SK-N-SH (cell line): ENCODE measurements around the gene BRAT1. TPM values are rescaled to one million over a fixed set of nuclear protein-coding genes. Genes with fewer than 3 reads are reported as not detected.

Experiments used
- CTCF ChIA-PET: fragments of 300-600, 350-600 bp; formaldehyde crosslinking; extraction: SDS; loops from one replicate; lab custom pipeline; 2021; lab: Yijun Ruan, JAX
- POLR2A ChIA-PET: fragments of 350-600 bp; sonication (Branson Sonifier 250); formaldehyde crosslinking; extraction: SDS; loops from one replicate; lab custom pipeline; 2020; ENCODE audit warnings: antibody characterized with exemption, inconsistent platforms; lab: Yijun Ruan, JAX
- DNase-seq: peaks from one replicate; pipeline ENCODE4 v3.0.0; 2012
- H2AFZ ChIP-seq: fragments of 200-600 bp; sonication (generic); 2 replicates; pipeline ENCODE4 v1.8.1; 2016; ENCODE audit warnings: antibody characterized with exemption, mild to moderate bottlenecking, low read depth
- H3F3A ChIP-seq: fragments of 200-600 bp; sonication (generic); replicated peaks from 2 replicates; pipeline ENCODE3; 2016; ENCODE audit warnings: antibody characterized with exemption, mild to moderate bottlenecking; ENCODE audit not compliant: insufficient read depth
- H3K27ac ChIP-seq, 2 experiments: fragments of 200-500 bp in 1 of 2; fragments of 200-600 bp in 1 of 2; sonication (Bioruptor generic) in 1 of 2; sonication (generic), shearing (Covaris generic) in 1 of 2; 2 replicates each; pipeline versions ENCODE4 v1.5.1 to v1.6.1; 2014 to 2016; ENCODE audit warnings: low read depth in 2 of 2, inconsistent platforms in 1 of 2, low read length in 1 of 2, mild to moderate bottlenecking in 1 of 2, mixed read lengths in 1 of 2
- H3K27me3 ChIP-seq: fragments of 200-600 bp; sonication (generic), shearing (Covaris generic); 2 replicates; pipeline ENCODE4 v1.6.1; 2016; ENCODE audit warnings: mixed run types; ENCODE audit not compliant: insufficient read depth
- H3K36me3 ChIP-seq, 2 experiments: fragments of 200-500 bp in 1 of 2; fragments of 200-600 bp in 1 of 2; sonication (Bioruptor generic) in 1 of 2; sonication (generic) in 1 of 2; replicated peaks in 1 of 2; 2 replicates each; pipeline versions ENCODE3 to v1.5.1; 2014 to 2016; ENCODE audit warnings: low read length in 1 of 2, mild to moderate bottlenecking in 1 of 2; ENCODE audit not compliant: insufficient read depth in 2 of 2, control insufficient read depth in 1 of 2
- H3K4me1 ChIP-seq, 2 experiments: fragments of 200-500 bp in 1 of 2; fragments of 200-600 bp in 1 of 2; sonication (Bioruptor generic) in 1 of 2; sonication (generic), shearing (Covaris generic) in 1 of 2; 2 replicates each; pipeline versions ENCODE4 v1.5.1 to v1.6.1; 2014 to 2016; ENCODE audit warnings: low read depth in 1 of 2, low read length in 1 of 2, mixed run types in 1 of 2; ENCODE audit not compliant: insufficient read depth in 2 of 2, control insufficient read depth in 1 of 2
- H3K4me2 ChIP-seq: fragments of 200-600 bp; sonication (generic), shearing (Covaris generic); 2 replicates; pipeline ENCODE4 v1.6.1; 2017; ENCODE audit warnings: mixed run types
- H3K4me3 ChIP-seq, 2 experiments: fragments of 200-500 bp in 1 of 2; fragments of 200-600 bp in 1 of 2; sonication (Bioruptor generic) in 1 of 2; sonication (generic), shearing (Covaris generic) in 1 of 2; 2 replicates each; pipeline versions ENCODE4 v1.5.1 to v1.8.1; 2014 to 2016; ENCODE audit warnings: low read depth in 2 of 2, inconsistent platforms in 1 of 2, low read length in 1 of 2, mild to moderate bottlenecking in 1 of 2, mixed read lengths in 1 of 2, moderate library complexity in 1 of 2
- H3K79me2 ChIP-seq: fragments of 200-600 bp; sonication (generic); 2 replicates; pipeline ENCODE4 v1.8.1; 2017; ENCODE audit warnings: mild to moderate bottlenecking; ENCODE audit not compliant: insufficient read depth
- H3K9ac ChIP-seq: fragments of 200-600 bp; sonication (generic); 2 replicates; pipeline ENCODE4 v1.6.1; 2017; ENCODE audit warnings: mixed run types
- H3K9me2 ChIP-seq: fragments of 200-600 bp; sonication (generic); 2 replicates; pipeline ENCODE4 v1.6.1; 2017; ENCODE audit warnings: mixed run types
- H3K9me3 ChIP-seq: fragments of 200-600 bp; sonication (generic); 2 replicates; pipeline ENCODE4 v1.6.1; 2017; ENCODE audit warnings: mixed run types, mild to moderate bottlenecking, moderate library complexity
- H4K20me1 ChIP-seq: fragments of 200-600 bp; sonication (generic); 2 replicates; pipeline ENCODE4 v1.6.1; 2017; ENCODE audit warnings: mild to moderate bottlenecking, mixed run types; ENCODE audit not compliant: insufficient read depth
- EP300 ChIP-seq, 2 experiments: IDR thresholded peaks; 2 replicates each; pipeline versions ENCODE4 v1.4.0 to v1.6.1; 2012; ENCODE audit warnings: borderline replicate concordance in 1 of 2, low read depth in 1 of 2, low read length in 1 of 2
- FOSL2 ChIP-seq: IDR thresholded peaks from 2 replicates; pipeline ENCODE4 v1.4.0; 2012; ENCODE audit warnings: low read depth, mild to moderate bottlenecking, moderate library complexity, borderline replicate concordance
- FOXJ3 ChIP-seq: sonication (generic); formaldehyde crosslinking; IDR thresholded peaks from 2 replicates; pipeline ENCODE4 v1.5.1; 2020; ENCODE audit warnings: mild to moderate bottlenecking, missing genetic modification reagents
- FOXM1 ChIP-seq: IDR thresholded peaks from 2 replicates; pipeline ENCODE4 v1.4.0; 2012; ENCODE audit warnings: low read depth, mild to moderate bottlenecking
- MXI1 ChIP-seq: IDR thresholded peaks from 2 replicates; pipeline ENCODE4 v1.6.1; 2012; ENCODE audit warnings: mild to moderate bottlenecking, low read depth, low read length, improper control_type of control experiment
- NFIC ChIP-seq: IDR thresholded peaks from 2 replicates; pipeline ENCODE4 v1.4.0; 2012; ENCODE audit warnings: borderline replicate concordance
- NRF1 ChIP-seq: IDR thresholded peaks from 2 replicates; pipeline ENCODE4 v1.6.1; 2012; ENCODE audit warnings: low read depth, mild to moderate bottlenecking, low read length
- PBX3 ChIP-seq: IDR thresholded peaks from 2 replicates; pipeline ENCODE4; 2012
- REST ChIP-seq: IDR thresholded peaks from 2 replicates; pipeline ENCODE4 v1.6.1; 2012; ENCODE audit warnings: mild to moderate bottlenecking, low read depth, low read length, moderate library complexity
- RFX5 ChIP-seq: IDR thresholded peaks from 2 replicates; pipeline ENCODE4 v1.6.1; 2012; ENCODE audit warnings: mild to moderate bottlenecking, improper control_type of control experiment, low read length
- SMC3 ChIP-seq: IDR thresholded peaks from 2 replicates; pipeline ENCODE4 v1.6.1; 2012; ENCODE audit warnings: low read depth, low read length, improper control_type of control experiment
- TEAD4 ChIP-seq: IDR thresholded peaks from 2 replicates; pipeline ENCODE4 v1.4.0; 2012; ENCODE audit warnings: mild to moderate bottlenecking, borderline replicate concordance; ENCODE audit not compliant: insufficient read depth
- ZBTB33 ChIP-seq: IDR thresholded peaks from 2 replicates; pipeline ENCODE4 v1.4.0; 2012; ENCODE audit warnings: low read depth, borderline replicate concordance
- WGBS: methylation state at CpG from one replicate; pipeline ENCODE4 v1.1.6; 2017; ENCODE audit warnings: low lambda C conversion rate; 5-methylcytosine and 5-hydroxymethylcytosine counted together
- polyA plus RNA-seq, 3 experiments: library from polyadenylated mRNA; depleted of rRNA; stranded (reverse); fragments of >200 nt; gene quantifications; 2 replicates each; pipeline ENCODE4 v1.2.3, GENCODE V29; 2012

Gene BRAT1
- polyA plus RNA-seq, 1 of the 3 experiments (the other 2 are of a cell fraction) = 36.2 TPM

GRCh38 chr7:2512179-2512661 is 43.1 kb downstream of the BRAT1 start:
- ChIA-PET CTCF (interaction anchor here (1.1 kb wide), 1 partner anchor 9 kb away, joined by 3 read pairs; no protein-coding TSS in a partner anchor), POLR2A (no interaction called here)
- WGBS = 89% methylated on average over 12 of the region's 12 CpGs
- Histone ChIP-seq H3K27ac (peak overlapping the region in 1 of 2 experiments; percentile 98; a peak in 1 of 4 replicates), H2AFZ (no peak overlapping the region), H4K20me1 (no peaks in the 10 kb centered on the region), H3K9ac (no peak overlapping the region), H3K4me2 (no peak overlapping the region), H3K4me1 (peaks cover 19 to 85% of the 10 kb centered on the region in 2 experiments; a peak in 3 of 4 replicates), H3F3A (peaks cover 9% of the 10 kb centered on the region), H3K9me3 (no peaks in the 10 kb centered on the region), H3K79me2 (no peaks in the 10 kb centered on the region), H3K27me3 (no peaks in the 10 kb centered on the region), H3K9me2 (no peaks in the 10 kb centered on the region), H3K4me3 (no peak overlapping the region), H3K36me3 (no peaks in the 10 kb centered on the region)
- TF ChIP-seq PBX3 = no peak
- DNase-seq = no peak

GRCh38 chr7:2511769-2512168 is 43.6 kb downstream of the BRAT1 start:
- H3F3A ChIP-seq = peaks cover 9% of the 10 kb centered on the region
- DNase-seq = no peak
- H3K9ac ChIP-seq = no peak overlapping the region
- H3K4me2 ChIP-seq = no peak overlapping the region
- no peaks in the 10 kb centered on the region for H3K27me3 ChIP-seq
- no peaks in the 10 kb centered on the region for H4K20me1 ChIP-seq
- H3K36me3 ChIP-seq = no peaks in the 10 kb centered on the region
- peaks cover 15 to 84% of the 10 kb centered on the region in 2 experiments; a peak in 3 of 4 replicates for H3K4me1 ChIP-seq
- WGBS = 86% methylated on average over 18 of the region's 18 CpGs
- POLR2A ChIA-PET = no interaction called here
- no peaks in the 10 kb centered on the region for H3K79me2 ChIP-seq
- no peaks in the 10 kb centered on the region for H3K9me2 ChIP-seq
- no peaks in the 10 kb centered on the region for H3K9me3 ChIP-seq
- H3K4me3 ChIP-seq = no peak overlapping the region
- TF ChIP-seq FOXJ3 = no peak
- TF ChIP-seq NFIC = no peak
- TF ChIP-seq TEAD4 = no peak
- no peak for TF ChIP-seq MXI1
- no peak for TF ChIP-seq NRF1
- no peak overlapping the region for H2AFZ ChIP-seq
- CTCF ChIA-PET = interaction anchor here (1.1 to 1.5 kb wide), 4 partner anchors 9 to 60 kb away, joined by 3 to 9 read pairs (median 4); no protein-coding TSS in a partner anchor
- H3K27ac ChIP-seq = peak overlapping the region in 1 of 2 experiments; percentile 98; a peak in 1 of 4 replicates

GRCh38 chr7:2510909-2511768 is 44.2 kb downstream of the BRAT1 start:
- Histone ChIP-seq H3K27me3 (no peaks in the 10 kb centered on the region), H3K4me1 (peaks cover 9 to 78% of the 10 kb centered on the region in 2 experiments; a peak in 3 of 4 replicates), H3K9ac (no peak overlapping the region), H3K9me3 (no peaks in the 10 kb centered on the region), H3K4me3 (no peak overlapping the region), H3K36me3 (no peaks in the 10 kb centered on the region), H3K9me2 (no peaks in the 10 kb centered on the region), H4K20me1 (no peaks in the 10 kb centered on the region), H2AFZ (no peak overlapping the region), H3K4me2 (no peak overlapping the region), H3F3A (peaks cover 7% of the 10 kb centered on the region), H3K79me2 (no peaks in the 10 kb centered on the region), H3K27ac (peak overlapping the region in 1 of 2 experiments; percentile 67; a peak in 2 of 4 replicates)
- POLR2A ChIA-PET = no interaction called here
- WGBS = 71% methylated on average over 10 of the region's 27 CpGs
- CTCF ChIA-PET = interaction anchor here (1.0 to 1.5 kb wide), 6 partner anchors 8 to 160 kb away, joined by 3 to 9 read pairs (median 4); no protein-coding TSS in a partner anchor
- DNase-seq = no peak
- TF ChIP-seq RFX5 = no peak
- no peak for TF ChIP-seq EP300 (IDR thresholded peaks at IDR 0.05; ENCODE audit: borderline replicate concordance in 1 of 2, low read depth in 1 of 2, low read length in 1 of 2)
- no peak for TF ChIP-seq FOSL2
- TF ChIP-seq ZBTB33 = no peak
- no peak for TF ChIP-seq FOXM1
- TF ChIP-seq SMC3 = no peak
- no peak for TF ChIP-seq REST
